ENCODE data around the gene RYR2. TPM values are rescaled to one million over a fixed set of nuclear protein-coding genes. Genes with fewer than 3 reads are reported as not detected.

RYR2 gene
- total RNA-seq, 1 experiment from 2014 or later, result 3.4 TPM

GRCh38 chr1:237018896-237019295 lies 23.1 kb upstream of the RYR2 start:
- no peaks in the 10 kb centered on the region for H3K36me3 Mint-ChIP-seq (ENCODE audit: insufficient read depth in 1 of 3, low read depth in 3 of 3)

More at GRCh38 chr1:237018896-237019295, 23.1 kb upstream of the RYR2 start:
- H3K4me1 ChIP-seq (ENCODE audit: insufficient read depth, low read length), result no peaks in the 10 kb centered on the region; the same call in 1 of the 2 replicates
- TF ChIP-seq CTCF (conservative IDR thresholded peaks at IDR 0.05), result no peak
- H3K9me3 Mint-ChIP-seq, result no peaks in the 10 kb centered on the region
- no peaks in the 10 kb centered on the region for H4K20me1 ChIP-seq (ENCODE audit: control insufficient read depth, insufficient read depth, insufficient read length)
- H4K5ac ChIP-seq (ENCODE audit: insufficient read length, low read depth, low read length), result no peak overlapping the region
- no peak overlapping the region for H3K4ac ChIP-seq (ENCODE audit: low read depth, low read length)
- H3K4me2 ChIP-seq (ENCODE audit: insufficient read depth, insufficient read length, low read length), result no peak overlapping the region
- H3K79me2 ChIP-seq (ENCODE audit: insufficient read depth, low read length), result no peaks in the 10 kb centered on the region
- H3K4me3 Mint-ChIP-seq, result no peak overlapping the region
- no peak overlapping the region for H2BK20ac ChIP-seq (ENCODE audit: low read depth, low read length, poor library complexity, severe bottlenecking)
- no peaks in the 10 kb centered on the region for H3K9me3 ChIP-seq (ENCODE audit: control insufficient read depth, low read depth, low read length)
- no peaks in the 10 kb centered on the region for H3K27me3 ChIP-seq (ENCODE audit: insufficient read depth, low read length)
- H3K27me3 Mint-ChIP-seq (ENCODE audit: low read depth), result no peaks in the 10 kb centered on the region
- H3K79me1 ChIP-seq (ENCODE audit: insufficient read depth, low read depth, low read length, poor library complexity, severe bottlenecking), result no peaks in the 10 kb centered on the region
- no peak overlapping the region for H3K27ac ChIP-seq (ENCODE audit: insufficient read length, low read depth, low read length)
- H3K18ac ChIP-seq (ENCODE audit: insufficient read length, low read depth, low read length), result no peak overlapping the region
- H3T11ph ChIP-seq (ENCODE audit: low read length), result no peak overlapping the region
- H4K8ac ChIP-seq (replicated peaks; ENCODE audit: insufficient read length, low read depth, low read length), result no peak overlapping the region
- H2AFZ ChIP-seq (ENCODE audit: low read length), result no peak overlapping the region
- no peak overlapping the region for H3K9ac ChIP-seq (ENCODE audit: extremely low read depth, insufficient read length, low read length)
- peaks cover 28% of the 10 kb centered on the region in 2 experiments for H3K4me1 Mint-ChIP-seq
- no peak overlapping the region for H2BK120ac ChIP-seq (ENCODE audit: low read depth, low read length, poor library complexity, severe bottlenecking)
- H2AK5ac ChIP-seq (ENCODE audit: insufficient read length, low read length), result no peak overlapping the region
- H2BK5ac ChIP-seq (ENCODE audit: insufficient read length, low read length), result no peak overlapping the region
- H3K14ac ChIP-seq (ENCODE audit: insufficient read depth, low read length), result no peak overlapping the region
- H3K56ac ChIP-seq (ENCODE audit: insufficient read length, low read depth, low read length), result no peak overlapping the region
- no peak overlapping the region for H2BK15ac ChIP-seq (ENCODE audit: low read depth, low read length)
- no peak overlapping the region for H2BK12ac ChIP-seq (ENCODE audit: insufficient read length, low read depth, low read length)
- no peak overlapping the region for H3K27ac Mint-ChIP-seq
- H3K23ac ChIP-seq (ENCODE audit: insufficient read length, low read depth, low read length), result no peak overlapping the region
- H3K23me2 ChIP-seq (ENCODE audit: insufficient read length, low read depth, low read length, poor library complexity, severe bottlenecking), result no peaks in the 10 kb centered on the region
- H4K91ac ChIP-seq (ENCODE audit: insufficient read length, low read depth, low read length), result no peak overlapping the region
- no peak for DNase-seq
